Keratinocyte (primary cell): ENCODE data around the gene CAV2.

Experiments
- CTCF ChIP-seq, 3 experiments: IDR thresholded peaks in 1 of 3; conservative IDR thresholded peaks in 1 of 3; optimal IDR thresholded peaks in 1 of 3; 2 replicates in 2 of 3; 3 replicates in 1 of 3; pipeline versions ENCODE3 to v1.5.1; 2011; ENCODE audit warnings: low read length in 3 of 3, mild to moderate bottlenecking in 3 of 3, moderate library complexity in 2 of 3, control low read depth in 1 of 3, inconsistent platforms in 1 of 3; ENCODE audit not compliant: insufficient read depth in 2 of 3; ENCODE audit errors: extremely low read depth in 1 of 3
- EZH2 ChIP-seq: IDR thresholded peaks from one replicate; pipeline ENCODE4 v1.6.1; 2012; ENCODE audit warnings: inconsistent platforms, mild to moderate bottlenecking, low read length, moderate library complexity

- no peak for TF ChIP-seq CTCF (optimal IDR thresholded peaks at IDR 0.05 in 1 of 3, IDR thresholded peaks at IDR 0.05 in 1 of 3, conservative IDR thresholded peaks at IDR 0.05 in 1 of 3; ENCODE audit: extremely low read depth in 1 of 3, insufficient read depth in 2 of 3, low read length in 3 of 3)
- TF ChIP-seq EZH2, result no peak
Measured at GRCh38 chr7:116551692-116552091, 52.2 kb downstream of the CAV2 start.
